Stimulated activated CD8-positive, alpha-beta memory T cell treated with anti-CD3 and anti-CD28 coated beads, Interleukin-12 subunit alpha, Interleukin-12 subunit beta, amount 100 ng/mL, for 24 hours (primary cell): ENCODE results near the gene MORC4.
"Not testable (repeated sequence)": the region's sequence is repeated elsewhere in the genome, so short reads cannot be mapped to it uniquely, and the experiment has no call there.

Source experiments
- DNase-seq: peaks from one replicate; pipeline ENCODE4 v3.0.0-alpha.2; 2020; ENCODE audit errors: extremely low read depth

Gene MORC4

DNA sequence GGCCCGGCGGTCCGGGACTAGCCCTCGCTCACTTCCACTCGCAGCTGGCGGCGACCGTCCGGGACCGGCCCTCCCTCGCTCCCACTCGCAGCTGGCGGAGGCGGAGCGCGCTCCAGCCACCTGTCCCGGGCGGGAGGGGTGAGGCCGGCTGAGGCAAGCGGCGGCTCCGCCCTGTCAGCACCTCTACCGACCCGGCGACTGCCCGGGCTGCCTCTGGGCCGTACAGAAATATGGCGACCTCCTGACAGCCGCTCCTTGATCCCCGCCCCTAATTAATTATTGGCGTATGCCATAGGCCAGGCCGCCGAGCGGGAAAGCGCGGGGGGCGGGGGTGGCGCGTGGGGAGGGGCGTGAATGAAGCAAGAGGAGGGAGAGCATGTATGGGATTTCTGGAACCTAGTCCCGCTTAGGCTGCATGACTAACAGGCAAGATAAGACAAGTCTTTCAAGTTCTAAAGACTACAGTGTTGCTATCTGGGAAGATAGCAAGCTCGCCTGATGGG lies at the start of gene MORC4:
Gene MORC4 (minus strand): TSS at position 200 of the 503 bp plus-strand sequence. CDS start 243 bp downstream, outside the sequence.
- DNase-seq, result no peak

DNA sequence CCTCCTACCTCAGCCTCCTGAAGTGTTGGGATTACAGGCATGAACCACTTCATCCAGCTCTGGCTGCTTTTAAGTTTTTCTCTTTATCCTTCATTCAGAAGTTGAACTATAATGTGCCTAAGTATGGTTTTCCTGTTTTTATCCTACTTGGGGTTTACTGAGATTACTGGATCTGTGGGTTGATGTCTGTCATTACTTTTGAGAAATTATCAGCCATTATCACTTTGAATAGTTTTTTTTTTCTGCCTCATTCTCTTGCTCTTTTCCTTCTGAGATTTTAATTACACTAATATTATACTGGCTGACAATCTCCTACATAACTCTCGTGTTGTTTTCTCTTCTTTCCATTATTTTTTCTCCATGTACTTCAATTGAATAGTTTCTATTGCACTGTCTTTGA lies 47.6 kb upstream of the MORC4 start:
- no peak for DNase-seq

DNA sequence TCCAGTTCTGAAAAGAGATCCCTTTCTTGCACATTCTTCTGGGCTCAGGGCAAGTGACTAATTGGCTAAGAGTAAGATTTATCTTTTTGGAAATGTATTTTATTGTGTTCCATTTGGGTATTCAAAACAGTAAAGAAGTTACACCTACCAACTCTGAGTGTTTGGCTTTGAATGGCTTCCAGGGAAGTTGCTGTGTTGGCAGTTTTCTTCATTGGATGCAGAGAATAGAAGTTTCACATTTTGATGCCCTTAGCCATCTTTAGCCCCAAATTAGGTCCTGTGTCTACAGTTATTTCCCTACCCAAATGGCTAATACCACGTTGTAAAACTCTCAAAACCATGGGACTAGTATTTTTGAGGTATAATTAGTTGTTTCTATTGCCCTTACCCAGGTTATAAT lies 29.7 kb upstream of the MORC4 start:
- no peak for DNase-seq

DNA sequence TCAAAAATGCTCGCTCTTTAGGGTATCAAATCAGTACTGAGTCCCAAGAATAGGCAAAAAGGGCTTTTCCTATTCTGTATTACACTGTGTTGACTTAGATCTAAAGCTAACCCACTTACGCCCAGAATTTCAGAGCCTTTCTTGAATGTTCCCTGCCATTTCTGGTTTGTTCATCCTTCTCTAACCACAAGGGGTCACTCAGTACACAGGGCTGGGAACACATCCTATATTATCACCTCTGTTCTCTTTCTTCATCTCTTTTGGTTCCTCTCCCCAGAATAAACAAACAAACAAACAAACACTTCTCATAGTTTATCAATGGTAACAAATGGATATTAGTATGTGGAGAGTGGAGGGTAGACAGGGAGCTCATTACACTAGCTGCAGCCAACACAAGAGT lies 25.5 kb upstream of the MORC4 start:
- DNase-seq, result no peak

DNA sequence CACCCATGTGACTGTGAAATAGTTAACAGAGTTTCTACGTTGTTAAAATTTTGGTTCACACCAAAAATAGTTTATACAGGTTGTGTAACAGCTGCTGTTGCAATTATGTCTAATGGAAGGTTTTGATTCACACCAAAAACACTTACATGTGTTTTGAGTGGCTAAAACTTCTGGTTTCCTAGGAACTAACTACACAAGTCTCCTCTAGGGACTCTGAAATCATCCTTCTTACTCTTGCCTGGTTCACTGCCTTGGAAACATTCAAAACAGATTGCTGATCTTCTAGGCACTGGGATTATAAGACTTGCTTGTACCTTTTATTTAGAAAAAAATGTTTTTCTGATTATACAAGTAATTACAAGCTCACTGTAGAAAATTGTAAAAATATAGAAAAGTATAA lies 14.9 kb upstream of the MORC4 start:
- DNase-seq, result no peak

DNA sequence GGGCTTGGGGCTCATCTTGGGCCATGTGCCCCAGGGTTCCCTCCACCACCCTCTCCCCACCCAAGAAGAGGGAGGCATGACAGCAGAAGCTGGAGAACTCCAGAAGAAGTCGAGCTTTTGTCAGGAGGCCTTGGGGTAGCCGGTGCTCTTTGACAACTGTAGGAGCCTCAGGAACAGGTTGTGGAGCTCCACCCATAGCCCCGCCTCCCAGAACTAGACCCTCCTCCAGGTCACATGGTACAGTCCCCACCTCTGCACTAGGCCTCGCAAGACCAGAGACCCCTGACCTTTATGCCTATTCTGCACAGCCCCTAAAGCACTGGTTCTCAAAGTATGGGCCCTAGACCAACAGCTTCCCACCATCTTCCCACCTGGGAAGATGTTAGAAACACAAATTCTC lies 8.0 kb upstream of the MORC4 start:
- no peak for DNase-seq

DNA sequence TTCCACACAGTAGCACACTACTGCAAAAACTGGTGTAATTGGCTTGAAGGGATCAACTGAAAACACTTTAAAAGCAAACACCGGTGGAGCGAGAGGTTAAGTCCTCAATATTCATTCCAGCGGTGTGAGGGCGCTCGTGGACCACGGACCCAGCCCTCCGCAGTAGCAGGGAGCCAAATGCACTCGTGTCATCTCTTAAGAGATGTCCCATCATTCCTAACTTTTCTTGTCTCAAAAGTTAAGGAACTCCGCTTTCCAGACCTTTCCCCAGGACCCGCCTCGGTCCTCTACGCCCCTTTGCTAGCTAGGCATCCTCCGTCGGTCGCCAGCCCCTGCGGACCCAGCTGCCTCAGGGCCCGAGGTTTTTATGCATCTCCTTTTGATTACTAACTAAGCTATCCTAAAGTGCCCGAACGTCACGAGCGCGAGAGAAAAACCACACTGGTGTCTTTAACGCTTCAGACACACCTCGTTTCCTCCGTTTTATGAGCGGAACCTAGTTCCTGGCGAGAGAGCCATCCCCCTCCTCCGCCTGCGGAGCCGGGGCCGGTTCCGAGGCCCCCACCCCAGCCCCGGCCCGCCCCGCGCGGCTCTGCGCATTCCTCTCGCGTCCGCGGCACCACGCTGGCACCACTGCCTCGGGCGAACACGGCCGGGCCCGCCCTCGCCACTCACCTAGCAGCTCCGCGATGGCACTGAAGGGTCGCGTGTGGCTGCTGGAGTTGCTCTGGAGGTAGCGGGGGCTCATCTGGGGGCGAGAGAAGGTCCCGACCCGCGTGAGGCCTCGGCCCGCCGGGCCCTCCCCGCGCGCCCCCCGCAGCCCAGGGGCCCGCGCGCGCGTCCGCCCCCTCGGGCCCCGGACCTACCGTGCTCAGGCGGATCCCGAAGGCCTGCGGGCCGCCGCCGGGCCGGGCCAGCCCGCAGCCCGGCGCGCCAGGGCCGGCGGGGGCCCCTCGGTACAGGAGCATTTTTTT lies 723 bp downstream of the MORC4 start:
- no peak for DNase-seq

DNA sequence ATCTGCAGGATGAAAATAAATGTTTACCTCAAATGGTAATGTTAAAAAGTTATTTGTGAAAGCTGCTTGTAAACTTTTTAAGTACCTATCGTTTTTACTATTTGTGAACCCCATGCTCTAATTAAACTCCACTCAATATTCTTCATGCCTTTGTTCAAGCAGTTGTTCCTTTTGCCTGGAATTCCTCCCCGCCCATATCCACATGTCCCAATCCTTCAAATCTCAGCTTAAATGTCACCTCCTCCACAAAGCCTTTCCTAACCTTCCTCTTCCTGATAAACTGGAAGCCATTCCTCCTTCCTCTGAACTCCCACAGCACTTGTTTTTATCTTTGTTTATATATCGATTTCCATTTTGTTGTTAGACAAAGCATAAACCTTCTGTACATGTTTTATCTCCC lies 2.4 kb downstream of the MORC4 start:
- DNase-seq, result no peak

DNA sequence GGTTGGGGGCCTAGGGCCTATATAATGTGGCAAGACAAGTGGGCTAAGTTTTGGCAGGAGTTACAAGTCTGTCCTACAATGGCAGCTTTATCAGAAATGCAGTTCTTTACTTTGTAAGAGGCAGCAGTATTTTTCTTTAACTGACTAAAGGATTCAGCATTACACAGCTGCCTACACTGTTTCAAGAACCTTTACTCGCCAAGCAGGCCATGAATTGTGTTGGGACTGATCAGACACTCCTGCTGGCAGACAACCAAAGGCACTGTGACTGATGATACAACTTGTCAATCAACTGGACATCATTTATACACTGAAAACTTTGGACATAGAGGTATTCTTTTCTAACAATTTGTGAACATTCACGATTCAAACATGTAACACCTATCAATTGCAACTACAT lies 4.3 kb downstream of the MORC4 start:
- DNase-seq, result no peak

DNA sequence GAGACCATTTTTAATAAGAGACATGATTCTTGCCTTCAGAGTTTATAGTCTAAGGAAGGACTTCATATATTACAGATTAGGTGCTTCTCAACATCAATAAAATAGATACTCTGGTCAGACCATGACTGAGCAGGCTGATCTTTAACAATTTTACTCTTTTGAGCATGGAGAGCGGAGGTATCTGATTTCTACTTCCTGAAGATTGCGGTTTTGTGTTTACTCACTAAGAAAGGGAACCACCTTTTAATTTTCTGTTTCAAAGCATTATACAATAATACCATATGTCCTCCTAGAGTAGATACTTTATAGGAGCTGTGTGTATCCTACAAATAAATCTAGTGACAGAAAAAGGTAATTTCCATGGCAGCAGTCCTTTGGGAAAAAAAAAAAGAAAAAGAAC lies 12.5 kb downstream of the MORC4 start:
- no peak for DNase-seq

DNA sequence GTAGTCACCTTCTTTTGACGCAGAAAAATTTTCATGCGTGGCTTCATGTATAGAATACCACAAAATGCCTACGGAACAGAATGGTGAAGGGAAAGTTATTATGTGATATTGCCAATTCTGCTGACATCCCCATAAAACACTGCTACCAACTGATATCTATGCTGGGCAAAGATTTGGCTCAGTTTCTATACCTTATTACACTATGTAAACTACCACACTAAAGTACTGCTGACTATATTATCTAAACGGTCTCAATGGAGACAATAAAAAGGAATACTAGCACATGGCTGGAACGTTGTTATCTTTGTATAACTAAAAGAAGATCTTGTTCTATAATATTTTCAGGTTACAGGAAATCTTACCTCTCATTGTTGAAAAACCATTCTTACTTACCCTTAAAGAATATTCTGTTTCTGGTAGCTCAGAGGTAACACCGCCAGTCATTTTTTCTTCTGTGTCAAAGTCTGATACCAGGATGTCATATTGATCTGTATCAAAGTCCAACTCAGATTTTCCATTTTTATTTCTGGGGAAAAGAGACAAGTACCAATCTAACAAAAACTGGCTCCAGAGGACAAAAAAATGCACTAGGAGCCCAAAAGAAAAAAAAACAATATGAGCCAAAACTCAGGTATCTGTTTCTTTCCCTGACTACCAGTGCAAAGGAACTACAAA lies 18.9 kb downstream of the MORC4 start:
- no peak for DNase-seq

DNA sequence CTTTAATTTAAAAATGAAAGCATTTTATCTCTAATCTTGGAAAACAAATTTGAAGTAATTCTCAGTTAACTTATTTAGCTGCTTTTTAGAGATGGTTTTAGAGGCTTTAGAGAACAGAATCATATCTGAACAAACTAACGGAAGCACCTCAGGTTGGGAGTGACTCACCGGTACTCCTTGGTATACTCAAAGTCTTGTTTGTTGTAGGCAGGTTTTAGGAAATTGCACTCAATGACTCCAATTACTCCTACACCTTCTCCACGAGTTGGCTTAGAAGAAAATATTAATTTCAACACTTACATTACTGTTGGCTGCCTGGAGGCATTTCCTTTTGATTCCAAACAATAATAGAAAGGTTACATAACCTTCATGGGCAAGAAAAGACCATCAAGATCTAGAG lies 23.6 kb downstream of the MORC4 start:
- DNase-seq, result no peak

DNA sequence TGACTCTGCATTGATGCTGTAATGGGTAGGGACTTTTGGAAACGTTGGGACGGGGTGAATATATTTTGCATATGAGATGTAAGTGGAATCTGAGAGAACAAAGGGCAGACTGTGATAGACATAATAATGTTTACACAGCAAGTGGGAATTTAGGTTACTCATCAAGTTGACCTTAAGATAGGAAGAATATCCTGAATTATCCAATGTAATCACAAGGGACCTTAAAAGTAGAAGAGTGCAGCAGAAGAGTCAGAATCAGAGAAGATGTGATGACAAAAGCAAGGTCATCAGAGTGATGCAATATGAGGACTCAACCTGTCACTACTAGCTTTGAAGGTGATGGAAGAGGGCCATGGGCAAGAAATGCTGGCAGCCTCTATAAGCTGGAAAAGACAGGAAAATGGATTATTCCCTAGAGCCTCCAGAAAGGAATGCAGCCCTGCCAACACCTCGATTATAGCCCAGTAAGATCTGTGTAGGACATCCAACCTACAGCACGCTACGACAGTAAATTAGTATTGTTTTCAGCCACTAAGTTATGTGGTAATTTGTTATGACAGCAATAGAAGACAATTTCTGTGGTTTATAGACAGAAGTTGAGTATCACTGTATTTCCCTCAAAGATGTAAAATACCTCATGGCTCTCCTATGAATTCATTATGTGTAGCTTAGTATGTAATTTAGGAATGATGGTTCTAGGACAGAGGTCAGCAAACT lies 26.4 kb downstream of the MORC4 start:
- DNase-seq, result no peak

DNA sequence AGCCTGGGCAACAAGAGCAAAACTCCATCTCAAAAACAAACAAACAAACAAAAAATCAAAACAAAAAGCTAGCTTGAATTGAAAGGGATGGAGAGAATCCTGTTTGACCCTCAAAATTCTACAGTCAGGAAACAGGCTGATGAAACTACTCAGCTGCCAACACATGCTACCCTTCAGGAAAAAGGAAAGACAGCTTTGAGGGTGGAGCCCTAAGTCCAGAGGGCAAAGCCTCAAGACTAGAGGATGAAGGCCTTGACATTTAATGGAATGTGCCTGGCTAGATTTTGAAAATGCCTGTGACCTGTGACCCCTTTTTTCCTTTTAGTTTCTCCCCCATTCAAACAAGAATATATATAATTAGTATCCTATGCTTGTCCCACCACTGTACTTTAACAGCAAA lies 27.1 kb downstream of the MORC4 start:
- DNase-seq, result no peak

DNA sequence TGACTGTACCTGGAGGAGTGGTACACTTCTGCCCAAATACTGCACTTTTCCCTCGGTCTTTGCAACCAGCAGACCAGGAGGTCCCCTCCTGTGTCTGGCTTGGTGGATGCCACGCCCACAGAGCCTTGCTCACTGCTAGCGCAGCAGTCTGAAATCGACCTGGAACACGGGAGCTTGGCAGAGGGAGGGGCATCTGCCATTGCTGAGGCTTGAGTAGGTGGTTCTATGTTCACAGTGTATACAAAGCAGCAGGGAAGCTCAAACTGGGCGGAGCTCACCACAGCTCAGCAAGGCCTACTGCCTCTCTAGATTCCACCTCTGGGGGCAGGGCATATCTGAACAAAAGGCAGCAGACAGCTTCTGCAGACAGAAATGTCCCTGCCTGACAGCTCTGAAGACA lies 33.5 kb downstream of the MORC4 start:
- not testable (repeated sequence) for DNase-seq

DNA sequence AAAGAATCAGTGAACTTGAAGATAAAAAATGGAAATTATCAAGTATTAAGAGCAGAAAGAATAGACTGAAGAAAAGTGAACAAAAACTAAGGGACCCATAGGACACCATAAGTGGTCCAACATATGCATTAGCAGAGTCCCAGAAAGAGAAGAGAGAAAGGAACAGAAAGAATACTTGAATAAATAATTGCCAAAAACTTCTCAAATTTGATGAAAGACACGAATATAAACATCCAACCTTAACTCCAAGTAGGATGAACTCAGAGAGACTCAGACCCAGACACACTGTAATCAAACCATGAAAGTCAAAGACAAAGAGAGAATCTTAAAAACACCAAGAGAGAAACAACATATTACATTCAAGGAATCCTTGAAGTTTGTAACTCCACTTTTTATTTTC lies 35.7 kb downstream of the MORC4 start:
- no peak for DNase-seq

DNA sequence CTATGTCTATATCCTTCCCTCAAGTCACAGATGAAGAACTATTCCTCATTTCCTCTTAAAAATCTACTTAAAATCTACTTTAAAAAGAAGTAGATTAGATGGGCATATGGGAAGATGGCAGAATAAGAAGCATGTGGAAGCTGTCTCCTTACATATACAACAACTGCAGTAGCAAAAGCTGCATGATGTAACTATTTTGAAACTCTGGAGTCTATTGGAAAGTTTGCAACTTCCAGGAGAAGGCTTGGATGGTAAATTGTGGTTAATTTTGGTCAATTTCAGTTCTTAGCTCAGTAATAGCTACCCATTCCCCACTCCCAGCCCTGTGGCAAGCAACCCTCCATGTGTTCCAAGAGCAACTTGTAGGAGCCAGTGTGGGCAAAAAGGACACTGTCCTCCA lies 36.9 kb downstream of the MORC4 start:
- DNase-seq, result no peak

DNA sequence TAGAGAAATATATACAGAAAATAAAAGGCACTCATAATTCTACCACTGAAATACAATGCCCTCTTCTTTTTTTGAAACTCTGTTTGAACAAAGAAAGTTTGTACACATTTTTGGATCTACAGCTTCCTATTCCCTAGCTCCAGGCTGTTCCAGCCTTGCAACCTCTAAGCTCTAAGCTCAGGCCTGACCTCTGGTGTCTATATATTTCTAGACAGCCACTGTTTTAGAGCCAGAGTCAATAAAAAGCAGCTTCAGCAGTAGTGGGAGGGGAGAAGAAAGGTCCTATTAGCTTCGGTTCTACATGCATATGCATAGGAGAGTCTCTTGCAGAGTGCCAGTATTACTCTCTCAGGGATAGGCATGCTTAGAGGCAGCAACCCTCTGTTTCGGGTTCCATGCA lies 40.1 kb downstream of the MORC4 start:
- no peak for DNase-seq

DNA sequence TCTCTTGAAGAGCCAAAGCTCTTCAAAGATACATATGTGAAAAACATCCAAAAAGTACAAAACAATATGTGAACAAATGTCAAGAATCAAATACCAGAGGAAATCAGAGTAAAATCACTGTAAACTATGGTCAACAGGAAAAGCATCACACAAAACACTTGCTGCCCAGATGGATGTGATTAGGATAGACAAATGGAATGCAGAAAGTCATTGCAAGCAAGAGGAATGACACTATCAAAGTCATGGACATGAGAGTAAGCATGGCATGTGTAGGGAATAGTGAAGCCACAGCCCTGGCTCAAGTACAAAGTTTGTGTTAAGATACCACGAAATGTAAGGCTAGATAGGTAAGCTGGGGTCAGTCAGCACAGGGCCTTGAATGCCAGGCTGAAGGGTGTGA lies 42.2 kb downstream of the MORC4 start:
- no peak for DNase-seq

DNA sequence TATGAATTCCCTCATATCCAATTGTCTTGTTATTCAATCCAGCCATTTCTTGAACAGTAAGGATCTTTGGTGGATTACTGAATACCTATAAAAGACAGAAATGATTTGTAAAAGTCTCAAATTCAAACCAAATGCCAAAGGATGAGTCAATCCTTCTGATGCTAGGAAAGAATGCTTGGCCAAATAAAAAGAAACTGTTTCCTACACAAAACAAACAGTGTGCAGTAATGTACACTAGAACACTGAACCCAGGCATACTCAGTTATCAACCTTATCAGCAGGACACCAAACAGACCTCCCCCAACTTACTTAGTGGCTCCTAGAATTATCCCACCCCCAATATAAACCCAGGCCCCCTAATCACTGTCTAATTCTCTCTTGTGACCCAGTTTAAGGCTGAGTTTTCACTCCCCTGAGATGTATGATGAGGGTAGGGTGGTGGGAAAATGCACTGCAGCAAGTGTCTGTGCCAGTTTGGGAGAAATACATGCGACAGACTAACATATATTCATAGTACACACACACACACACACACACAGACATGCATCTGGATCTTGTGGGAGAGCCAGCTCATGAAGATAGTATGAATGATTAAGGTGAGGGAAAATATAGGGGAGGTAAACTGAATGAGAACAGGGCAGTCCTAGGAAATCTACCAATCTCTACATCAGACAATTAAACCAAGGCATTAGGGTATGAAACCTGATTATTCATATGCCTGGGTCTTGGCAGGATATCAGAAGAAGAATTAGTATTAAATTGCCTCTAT lies 44.8 kb downstream of the MORC4 start:
- DNase-seq, result no peak

DNA sequence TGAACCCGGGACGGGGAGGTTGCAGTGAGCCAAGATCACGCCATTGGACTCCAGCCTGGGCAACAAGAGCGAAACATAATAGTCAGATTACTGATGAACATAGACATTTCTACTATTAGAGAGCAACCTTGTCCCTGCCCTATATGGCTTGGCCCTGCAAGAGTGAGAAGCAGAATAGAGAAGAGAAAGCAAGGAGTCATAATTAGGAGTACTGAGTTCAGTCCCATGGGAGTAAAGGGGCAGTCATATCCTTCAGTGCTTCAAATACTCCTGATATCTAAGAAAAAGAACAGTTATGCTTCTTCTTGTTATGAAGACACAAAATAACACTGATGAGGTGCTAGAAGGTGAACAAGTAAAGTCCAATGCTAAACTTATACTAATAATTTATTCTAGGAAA lies 46.0 kb downstream of the MORC4 start:
- no peak for DNase-seq

DNA sequence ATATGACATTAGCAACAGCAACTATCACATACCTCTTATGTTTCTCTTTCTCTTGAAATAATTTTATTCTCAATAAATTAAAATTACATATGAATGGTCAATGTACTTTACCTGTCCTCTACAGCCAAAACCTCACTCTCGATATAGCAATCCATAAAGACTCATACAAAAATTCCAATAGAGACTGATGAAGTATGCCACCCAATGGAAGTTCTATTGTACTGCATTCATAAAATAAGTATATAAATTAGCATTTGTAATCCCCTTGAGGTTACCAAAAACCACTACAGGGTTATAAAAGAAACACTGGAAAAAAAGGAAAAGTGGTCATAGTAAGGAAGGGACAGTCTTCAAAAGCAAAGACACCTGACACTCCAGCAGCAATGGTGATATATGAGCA lies 47.0 kb downstream of the MORC4 start:
- DNase-seq, result no peak
